Lung (tissue), 16 donors: ENCODE data around the gene RFPL1. TPM values are rescaled to one million over a fixed set of nuclear protein-coding genes. Genes with fewer than 3 reads are reported as not detected.
"Not testable (repeated sequence)": the region's sequence is repeated elsewhere in the genome, so short reads cannot be mapped to it uniquely, and the experiment has no call there.

ENCODE experiments used
- ATAC-seq: fragments of 200-7000 bp; cut with Tn5 transposase; one replicate; pipeline ENCODE4 v1.9.1; 2020; ENCODE audit warnings: moderate number of reproducible peaks; ENCODE audit not compliant: insufficient read depth, low FRiP score
- DNase-seq, 3 donors: peaks; one replicate each; pipeline ENCODE4 v3.0.0-alpha.2; 2013 to 2017
- H3K27ac ChIP-seq, 2 donors: one replicate each; pipeline ENCODE4 v1.5.1; 2013; ENCODE audit warnings: mild to moderate bottlenecking in 2 of 2, moderate library complexity in 2 of 2, control low read depth in 1 of 2, inconsistent platforms in 1 of 2, low read depth in 1 of 2, low read length in 1 of 2
- H3K27me3 ChIP-seq, 3 donors: one replicate each; pipeline ENCODE4 v1.5.1; 2013; ENCODE audit warnings: low read length in 2 of 3; ENCODE audit not compliant: control insufficient read depth in 3 of 3, insufficient read depth in 3 of 3
- H3K36me3 ChIP-seq, 4 donors: one replicate each; pipeline ENCODE4 v1.5.1; 2013; ENCODE audit warnings: low read length in 4 of 4, mild to moderate bottlenecking in 1 of 4, moderate library complexity in 1 of 4; ENCODE audit not compliant: control insufficient read depth in 4 of 4, insufficient read depth in 4 of 4
- H3K4me1 ChIP-seq, 5 donors: one replicate each; pipeline ENCODE4 v1.5.1; 2013; ENCODE audit warnings: low read length in 5 of 5, mild to moderate bottlenecking in 2 of 5, moderate library complexity in 1 of 5; ENCODE audit not compliant: control insufficient read depth in 5 of 5, insufficient read depth in 5 of 5
- H3K4me3 ChIP-seq: one replicate; pipeline ENCODE4 v1.5.1; 2013; ENCODE audit warnings: mild to moderate bottlenecking, control low read depth, moderate library complexity
- H3K9ac ChIP-seq, 2 donors: one replicate each; pipeline ENCODE4 v1.5.1; 2013; ENCODE audit warnings: low read length in 2 of 2, control low read depth in 1 of 2; ENCODE audit not compliant: insufficient read depth in 1 of 2
- H3K9me3 ChIP-seq, 4 donors: one replicate each; pipeline ENCODE4 v1.5.1; 2013; ENCODE audit warnings: low read length in 3 of 4, mild to moderate bottlenecking in 1 of 4, moderate library complexity in 1 of 4; ENCODE audit not compliant: control insufficient read depth in 4 of 4, insufficient read depth in 3 of 4
- CTCF ChIP-seq: IDR thresholded peaks from 2 replicates; pipeline ENCODE4 v1.5.1; 2012; ENCODE audit warnings: mild to moderate bottlenecking; ENCODE audit errors: control extremely low read depth, extremely low read depth
- WGBS, 2 donors: extraction: QIAGEN DNeasy Blood & Tissue Kit; methylation state at CpG; one replicate each; pipeline ENCODE4 v1.1.7; 2013; 5-methylcytosine and 5-hydroxymethylcytosine counted together
- long read RNA-seq, 5 donors: transcript quantifications; one replicate each; lab custom pipeline, GENCODE V29; 2026
- polyA plus RNA-seq, 2 donors: library from polyadenylated mRNA; stranded (reverse); fragments of 200-250 nt; gene quantifications; one replicate each; pipeline ENCODE4 v1.2.1, GENCODE V29; 2013
- total RNA-seq, 2 donors: library from RNA; depleted of rRNA in 1 of 2; stranded (reverse); fragments of >200 nt in 1 of 2; gene quantifications; one replicate each; pipeline ENCODE4 v1.2.1, GENCODE V29; 2014 to 2021
- donor health status: control.
- donor health status: control.
- donor health status: Bipolar disorder and iron deficiency.
- donor health status: healthy.
- donor health status: DM: yes; HTN: yes; CAD: no.

Gene RFPL1
- not detected for total RNA-seq
- polyA plus RNA-seq = not detected
- long read RNA-seq, donor 1 = 0 reads
- long read RNA-seq, donor 2 = 0 reads
- long read RNA-seq, donor 3 = 0 reads
- long read RNA-seq, donor 4 = 0 reads
- long read RNA-seq, donor 5 = 0 reads

- WGBS, 2 donors = 93 to 96% methylated on average over 10 of the region's 10 CpGs
- not testable (repeated sequence) for DNase-seq, H3K27ac ChIP-seq, H3K4me1 ChIP-seq, H3K27me3 ChIP-seq, H3K4me3 ChIP-seq, H3K9ac ChIP-seq, ATAC-seq, H3K9me3 ChIP-seq, H3K36me3 ChIP-seq
Observed at GRCh38 chr22:29438283-29438682, at the start of gene RFPL1. Gene RFPL1 (plus strand): TSS chr22:29438583.

GRCh38 chr22:29388759-29389090 is 49.7 kb upstream of the RFPL1 start:
- peak overlapping the region; percentile 74 to 83 for H3K27ac ChIP-seq
- peaks cover 0 to 17% (median 5%) of the 10 kb centered on the region in 5 donors for H3K4me1 ChIP-seq
- WGBS, 2 donors = 19 to 27% methylated on average over 9 of the region's 9 CpGs
- H3K9me3 ChIP-seq = no peaks in the 10 kb centered on the region
- H3K9ac ChIP-seq = peak overlapping the region; percentile 46 to 54
- no peak for ATAC-seq
- peaks cover 0 to 2% (median under 1%) of the 10 kb centered on the region in 4 donors for H3K36me3 ChIP-seq
- DNase-seq = no peak
- no peak for TF ChIP-seq CTCF
- H3K4me3 ChIP-seq = peak overlapping the region; percentile 88
- H3K27me3 ChIP-seq = no peaks in the 10 kb centered on the region

GRCh38 chr22:29390270-29390669 is 48.1 kb upstream of the RFPL1 start:
- Histone ChIP-seq H3K9me3 (no peaks in the 10 kb centered on the region), H3K27me3 (no peaks in the 10 kb centered on the region), H3K4me3 (no peak overlapping the region), H3K27ac (no peak overlapping the region), H3K36me3 (no peaks in the 10 kb centered on the region), H3K4me1 (peaks cover 0 to 17% (median 3%) of the 10 kb centered on the region in 5 donors), H3K9ac (no peak overlapping the region)
- 93 to 95% methylated on average over 6 of the region's 6 CpGs for WGBS, 2 donors
- no peak for DNase-seq
- no peak for ATAC-seq
- no peak for TF ChIP-seq CTCF

- Histone ChIP-seq H3K27me3 (no peaks in the 10 kb centered on the region), H3K4me1 (peaks cover 0 to 13% (median 3%) of the 10 kb centered on the region in 5 donors), H3K4me3 (no peak overlapping the region), H3K9me3 (no peaks in the 10 kb centered on the region), H3K36me3 (no peaks in the 10 kb centered on the region), H3K27ac (no peak overlapping the region), H3K9ac (no peak overlapping the region)
- 64 to 69% methylated on average over 8 of the region's 8 CpGs for WGBS, 2 donors
- no peak for DNase-seq
- TF ChIP-seq CTCF = no peak
- ATAC-seq = no peak
Observed at GRCh38 chr22:29391546-29391945, 46.8 kb upstream of the RFPL1 start.
